ENCODE measurements around the gene SMYD4.
"Not testable (repeated sequence)": the region's sequence is repeated elsewhere in the genome, so short reads cannot be mapped to it uniquely, and the experiment has no call there.

The SMYD4 gene

DNA sequence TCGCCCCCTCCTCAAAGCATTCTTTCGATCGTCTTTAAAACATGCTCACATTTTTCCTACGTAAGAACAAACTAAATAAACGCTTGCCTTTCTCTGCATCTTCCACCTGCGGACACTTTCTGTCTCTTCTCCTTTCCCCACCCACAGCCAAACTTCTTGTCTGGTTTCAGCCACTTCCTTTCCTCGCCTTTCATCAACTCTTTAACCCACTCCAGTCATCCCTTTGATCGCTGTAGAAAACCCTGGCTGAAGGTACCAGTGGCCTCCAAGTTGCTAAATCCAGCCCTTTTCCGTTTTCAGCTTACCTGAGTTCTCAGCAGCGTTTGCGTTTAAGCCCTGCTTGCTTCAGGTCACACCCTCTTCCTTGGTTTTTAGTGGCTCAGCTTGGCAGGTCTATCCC is 586 bp upstream of the SMYD4 start:
- DNase-seq (ENCODE audit: low spot score): peak; percentile 57

DNA sequence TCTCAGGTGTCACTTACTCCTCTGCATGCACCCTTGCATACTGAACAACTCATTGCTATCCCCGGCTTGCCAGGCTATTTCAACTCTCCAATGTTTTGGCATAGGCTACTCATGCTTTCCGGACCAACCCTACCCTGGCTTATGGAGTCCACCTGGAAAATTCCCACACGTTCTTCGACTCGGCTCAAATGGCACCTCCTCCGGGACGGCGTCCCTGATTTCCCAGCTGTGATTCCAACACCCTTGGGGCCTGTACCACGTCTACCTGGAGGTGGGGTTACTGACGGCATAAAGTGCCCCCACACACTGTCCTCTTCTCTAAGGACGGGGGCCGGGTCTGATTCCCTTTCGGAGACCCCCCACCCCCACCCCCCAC is 498 bp downstream of the SMYD4 start:
- DNase-seq (ENCODE audit: low spot score): no peak

DNA sequence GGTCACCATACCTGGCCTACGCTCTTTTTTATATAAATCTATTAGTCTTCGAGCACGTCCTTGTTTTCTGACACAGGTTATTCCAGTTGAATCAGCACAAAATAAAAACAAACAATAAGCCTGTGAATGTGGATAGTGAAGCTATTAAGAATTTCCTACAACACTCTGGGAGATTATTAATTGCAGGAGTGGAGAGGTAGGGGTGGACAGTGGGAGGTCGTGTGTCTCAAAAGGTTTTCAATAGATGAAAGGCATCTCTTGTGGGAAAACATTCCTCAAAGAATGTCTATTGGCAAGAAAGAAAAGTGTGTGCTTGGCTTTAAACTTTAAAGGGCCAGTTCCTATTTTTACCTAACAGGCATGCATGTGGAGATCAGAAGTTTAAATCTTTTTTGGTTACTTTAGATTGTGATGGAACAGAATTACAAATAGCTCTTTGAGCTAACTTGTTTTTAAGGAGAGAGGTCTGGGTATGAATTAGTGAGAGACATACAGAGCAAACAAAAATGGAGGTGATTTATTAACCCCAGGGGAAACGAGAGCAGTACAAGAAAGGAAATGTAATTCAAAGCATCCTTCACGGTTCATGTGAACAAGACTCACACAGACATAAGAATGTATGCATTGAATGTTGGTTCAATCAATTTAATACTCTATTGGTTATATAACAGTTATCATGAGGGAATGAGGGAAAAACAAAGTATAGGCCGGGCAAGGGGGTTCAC is 9.0 kb downstream of the SMYD4 start:
- no peak for DNase-seq (ENCODE audit: low spot score)

- no peak for DNase-seq (ENCODE audit: low spot score)
Observed at GRCh38 chr17:1813088-1813487, 16.6 kb downstream of the SMYD4 start.

DNA sequence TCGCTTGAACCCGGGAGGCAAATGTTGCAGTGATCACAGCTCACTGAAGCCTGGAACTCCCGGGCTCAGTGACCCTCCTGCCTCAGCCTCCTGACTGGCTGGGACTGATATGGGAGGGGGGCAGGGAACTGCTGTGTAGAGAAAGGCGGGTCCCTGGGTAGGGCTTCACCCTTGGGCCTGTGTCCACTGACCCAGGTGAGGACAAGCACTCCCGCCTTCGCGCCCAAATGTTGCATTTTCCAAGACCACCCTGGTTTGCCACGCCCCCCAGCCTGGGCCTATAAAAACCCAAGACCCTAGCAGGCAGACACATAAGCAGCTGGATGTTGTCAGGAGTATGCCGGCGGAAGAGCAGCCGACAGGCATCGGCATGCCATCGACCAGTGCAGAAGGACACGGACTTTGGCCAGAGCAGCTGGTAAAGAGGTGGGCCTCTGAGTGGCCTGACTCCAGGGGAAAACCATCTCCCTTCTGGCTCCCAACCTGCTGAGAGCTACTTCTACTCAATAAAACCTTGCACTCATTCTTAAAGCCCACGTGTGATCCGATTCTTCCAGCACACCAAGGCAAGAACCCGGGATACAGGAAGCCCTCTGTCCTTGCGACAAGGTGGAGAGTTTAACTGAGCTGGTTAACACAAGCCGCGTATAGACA is 19.1 kb downstream of the SMYD4 start:
- DNase-seq (ENCODE audit: low spot score): no peak

GRCh38 chr17:1809815-1810214 is 19.9 kb downstream of the SMYD4 start:
- DNase-seq (ENCODE audit: low spot score): not testable (repeated sequence)

DNA sequence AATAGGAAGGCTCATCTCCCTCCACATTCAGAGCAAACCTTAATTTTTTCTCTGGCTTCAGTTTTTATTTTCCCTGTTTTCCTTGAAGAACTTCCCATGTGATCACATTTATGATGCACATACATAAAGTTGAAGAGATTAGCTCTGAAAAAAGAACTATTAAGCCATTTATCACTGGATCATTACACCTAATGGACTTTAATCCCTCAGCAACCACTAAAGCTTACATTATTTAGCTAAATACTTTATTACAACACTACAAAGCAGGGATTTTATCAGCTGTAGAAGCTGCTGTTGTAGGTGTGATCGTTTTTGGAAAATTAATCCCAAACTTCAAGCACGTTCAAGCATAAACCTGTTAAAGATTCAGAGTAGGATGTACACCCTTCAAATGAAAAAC is 21.1 kb downstream of the SMYD4 start:
- DNase-seq (ENCODE audit: low spot score): no peak

- no peak for DNase-seq (ENCODE audit: low spot score)
Observed at GRCh38 chr17:1807890-1808289, 21.8 kb downstream of the SMYD4 start.

DNA sequence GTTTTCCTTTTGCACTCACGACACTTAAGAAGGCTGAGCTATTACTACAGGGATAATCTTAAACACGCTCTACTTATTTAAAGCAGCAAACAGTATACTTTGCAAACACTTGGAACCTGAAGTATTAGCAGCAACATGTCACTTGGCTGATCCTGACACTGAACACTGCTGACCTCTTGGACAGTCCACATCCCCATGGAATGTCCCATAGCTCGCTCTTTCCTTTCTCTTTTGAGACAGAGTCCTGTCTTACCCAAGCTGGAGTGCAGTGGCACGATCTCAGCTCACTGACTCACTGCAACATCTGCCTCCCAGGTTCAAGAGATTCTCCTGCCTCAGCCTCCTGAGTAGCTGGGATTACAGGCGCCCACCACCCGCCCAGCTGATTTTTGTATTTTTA is 26.4 kb downstream of the SMYD4 start:
- no peak for DNase-seq (ENCODE audit: low spot score)

DNA sequence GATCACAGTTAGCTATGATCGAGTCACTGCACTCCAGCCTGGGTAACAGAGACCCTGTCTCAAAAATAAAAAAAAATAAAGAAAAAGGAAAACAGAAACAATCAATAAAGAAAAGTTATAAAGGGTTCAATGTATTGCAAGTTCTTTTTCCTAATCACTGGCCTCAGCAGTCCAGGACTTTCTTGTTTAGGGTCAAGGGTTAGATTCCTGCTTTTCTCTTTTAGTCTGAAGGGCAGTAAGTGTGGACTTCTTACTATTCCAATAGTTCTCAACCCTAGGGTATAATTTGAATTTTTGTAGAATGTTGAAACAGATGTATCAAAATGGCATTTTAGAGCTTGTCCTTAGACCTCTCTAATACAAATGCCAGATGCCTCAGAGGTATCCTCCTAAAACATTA is 27.3 kb downstream of the SMYD4 start:
- DNase-seq (ENCODE audit: low spot score): no peak

GRCh38 chr17:1800712-1801111 is 29.0 kb downstream of the SMYD4 start:
- no peak for DNase-seq (ENCODE audit: low spot score)

GRCh38 chr17:1800240-1800639 is 29.5 kb downstream of the SMYD4 start:
- no peak for DNase-seq (ENCODE audit: low spot score)

GRCh38 chr17:1797846-1798245 is 31.9 kb downstream of the SMYD4 start:
- DNase-seq (ENCODE audit: low spot score): not testable (repeated sequence)

GRCh38 chr17:1797323-1797722 is 32.4 kb downstream of the SMYD4 start:
- DNase-seq (ENCODE audit: low spot score): no peak

DNA sequence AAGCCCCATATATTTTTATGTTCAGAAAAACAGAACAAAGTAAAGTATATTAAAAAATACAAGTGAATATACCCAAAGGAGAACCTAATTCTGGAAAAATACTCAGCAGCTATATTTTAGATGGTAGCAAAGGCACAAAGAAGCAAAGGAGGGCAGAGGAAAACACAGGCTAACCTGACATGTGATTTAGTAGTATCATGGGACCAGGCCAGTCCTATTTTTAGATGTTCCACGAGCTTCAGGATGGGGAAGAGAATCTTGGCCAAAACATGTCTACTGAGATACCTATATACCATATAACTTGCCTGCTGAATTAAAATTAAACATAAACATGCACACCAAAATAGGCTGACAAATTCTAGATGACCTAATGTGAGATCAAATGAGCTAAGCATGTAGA is 32.9 kb downstream of the SMYD4 start:
- no peak for DNase-seq (ENCODE audit: low spot score)

DNA sequence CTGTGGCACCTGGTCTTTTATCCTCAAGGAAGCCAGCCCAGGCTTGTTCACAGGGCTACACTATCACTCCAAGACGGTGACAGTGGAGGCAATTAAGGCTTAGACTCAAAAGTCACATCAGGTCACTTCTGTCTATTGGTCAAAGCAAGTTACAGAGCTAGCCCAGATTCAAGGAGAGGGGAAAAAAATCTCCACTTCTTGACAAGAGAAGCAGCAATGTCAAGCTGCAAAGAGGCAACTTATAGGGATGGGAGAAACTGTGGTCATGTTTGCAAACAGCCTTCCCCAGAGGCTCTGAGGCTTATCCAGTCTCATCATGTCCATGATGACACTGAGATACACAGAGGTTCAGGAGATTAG is 36.3 kb downstream of the SMYD4 start:
- DNase-seq (ENCODE audit: low spot score): no peak

GRCh38 chr17:1792495-1793446 is 36.9 kb downstream of the SMYD4 start:
- DNase-seq (ENCODE audit: low spot score): no peak

DNA sequence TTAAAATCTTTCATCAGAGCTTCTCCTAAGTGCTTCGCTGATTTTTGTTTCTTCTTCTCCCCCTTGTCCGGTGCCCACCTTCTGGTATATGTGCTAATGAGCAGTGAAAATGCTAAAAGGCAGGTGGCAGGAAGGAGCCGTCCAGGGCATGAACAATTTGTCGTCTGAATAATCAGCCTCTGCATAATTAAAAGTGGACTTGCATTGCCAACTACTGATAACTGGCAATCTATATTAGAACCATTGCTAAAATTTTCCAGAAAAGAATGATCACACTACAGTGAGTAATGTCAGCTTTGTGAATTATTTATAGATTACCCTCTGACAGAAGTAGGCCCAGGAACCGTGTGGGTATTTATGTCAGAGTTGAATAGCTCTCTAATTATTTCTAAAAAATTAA is 39.8 kb downstream of the SMYD4 start:
- no peak for DNase-seq (ENCODE audit: low spot score)

DNA sequence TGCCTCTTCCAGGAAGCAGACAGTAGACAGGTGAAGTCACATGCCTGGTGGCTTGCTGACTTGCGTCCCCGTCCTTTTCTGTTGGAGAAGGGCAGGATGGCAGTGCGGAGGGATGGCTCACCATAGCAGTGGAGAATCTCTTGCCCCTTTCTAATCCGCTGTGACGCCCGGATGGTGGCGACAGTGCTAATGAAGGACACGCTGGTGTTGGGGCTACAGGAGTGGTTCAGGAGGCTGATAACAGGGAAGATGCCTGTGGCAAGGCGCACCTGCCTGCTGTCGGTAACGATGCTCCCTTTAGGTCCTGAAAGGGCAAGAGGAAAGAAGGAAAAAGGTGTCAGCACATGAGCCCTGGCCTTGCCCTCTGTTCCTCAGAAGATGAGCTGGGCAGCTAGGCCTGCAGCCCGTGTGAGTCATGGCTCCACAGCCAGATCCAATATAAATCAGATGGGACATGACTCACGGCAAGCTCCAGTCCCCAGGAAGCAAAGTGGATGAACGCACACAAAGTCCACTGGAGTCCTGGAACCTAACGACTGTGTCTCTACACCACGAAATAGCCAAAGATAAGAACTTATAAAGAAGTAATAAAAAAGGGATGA is 42.3 kb downstream of the SMYD4 start:
- DNase-seq (ENCODE audit: low spot score): no peak

DNA sequence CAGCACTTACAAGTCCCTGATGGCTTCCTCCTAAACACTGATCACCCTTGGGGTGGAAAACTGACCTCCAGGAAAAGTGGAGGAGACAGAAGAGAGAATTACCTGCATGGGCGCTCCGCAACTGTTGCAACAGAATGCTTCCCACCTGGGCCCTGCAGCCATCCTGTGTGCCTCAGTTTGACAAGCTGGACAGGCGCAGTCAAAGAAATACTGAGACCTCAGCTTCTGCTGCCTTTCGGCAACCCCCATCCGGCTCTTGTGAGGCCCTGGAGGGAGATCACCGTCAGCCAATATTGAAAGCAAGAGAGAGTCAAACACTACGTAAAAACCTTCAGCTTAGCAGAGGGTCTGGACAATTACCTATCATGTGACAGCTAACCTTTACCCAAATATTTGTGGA is 43.0 kb downstream of the SMYD4 start:
- DNase-seq (ENCODE audit: low spot score): no peak

DNA sequence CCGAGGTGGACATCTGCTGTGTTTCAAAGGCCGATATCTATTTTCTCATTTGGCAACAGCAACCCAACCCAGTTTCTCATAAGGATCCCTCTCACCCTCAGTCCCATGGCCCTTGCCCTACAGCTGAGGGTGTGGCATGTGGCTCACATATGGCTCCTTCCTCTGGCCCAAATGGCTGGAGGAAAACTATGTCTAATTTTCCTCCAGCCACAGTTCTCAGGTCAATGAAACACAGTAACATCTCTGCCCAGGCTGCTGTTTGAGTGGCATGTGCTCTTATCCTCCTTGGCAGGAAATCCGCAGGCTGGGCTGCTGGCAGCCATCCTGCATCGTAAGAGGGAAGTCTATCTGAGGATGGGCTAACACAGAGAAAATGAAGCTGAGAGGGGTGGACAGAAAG is 43.8 kb downstream of the SMYD4 start:
- DNase-seq (ENCODE audit: low spot score): no peak

DNA sequence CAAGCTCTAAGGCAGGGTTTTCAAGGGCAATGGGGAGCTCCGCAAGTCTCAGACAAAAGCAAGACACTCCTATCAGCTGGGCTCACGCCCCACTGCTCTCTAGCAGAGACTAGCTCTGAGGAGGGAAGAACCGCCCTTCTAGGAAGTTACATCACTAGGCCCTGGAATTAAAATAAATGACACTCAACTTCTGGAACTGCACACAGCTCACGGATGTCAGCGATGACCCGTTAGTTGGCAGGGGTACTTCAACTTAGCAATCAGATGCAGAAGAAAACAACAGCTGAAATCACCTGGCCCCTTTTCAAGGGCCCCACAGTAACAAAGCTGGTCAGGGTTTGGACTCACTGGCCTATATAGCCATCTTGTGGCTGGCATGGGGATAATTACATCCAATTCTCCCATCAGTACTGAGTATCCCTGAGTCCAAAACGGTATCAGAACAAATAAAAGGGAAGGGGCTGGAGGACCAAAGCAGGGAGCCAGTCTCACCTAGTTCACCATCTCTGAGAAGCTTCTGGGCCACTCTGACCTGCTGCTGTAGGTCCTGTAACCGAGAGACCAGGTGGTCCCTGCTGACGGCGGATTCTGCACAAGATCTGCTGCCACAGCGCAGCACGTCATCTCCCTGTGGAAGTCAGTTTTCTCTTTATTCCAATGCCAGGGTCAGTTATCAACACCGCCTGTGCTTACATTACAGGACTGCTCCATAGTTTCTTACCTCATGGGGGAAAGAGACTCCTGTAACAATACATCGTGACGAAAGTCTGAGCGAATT is 45.7 kb downstream of the SMYD4 start:
- DNase-seq (ENCODE audit: low spot score): no peak

Data from ecto neural progenitor cell (in vitro differentiated cells).